LNCAP (cell line): Measurements from ENCODE around the gene KRTAP3-3.

Experiments
- CTCF ChIP-seq: fragments of 450-650 bp; IDR thresholded peaks from 2 replicates; pipeline ENCODE4 v1.5.1; 2017; ENCODE audit warnings: mild to moderate bottlenecking

Gene KRTAP3-3

GRCh38 chr17:40986920-40987319, 7.0 kb downstream of the KRTAP3-3 start:
- TF ChIP-seq CTCF = no peak

DNA sequence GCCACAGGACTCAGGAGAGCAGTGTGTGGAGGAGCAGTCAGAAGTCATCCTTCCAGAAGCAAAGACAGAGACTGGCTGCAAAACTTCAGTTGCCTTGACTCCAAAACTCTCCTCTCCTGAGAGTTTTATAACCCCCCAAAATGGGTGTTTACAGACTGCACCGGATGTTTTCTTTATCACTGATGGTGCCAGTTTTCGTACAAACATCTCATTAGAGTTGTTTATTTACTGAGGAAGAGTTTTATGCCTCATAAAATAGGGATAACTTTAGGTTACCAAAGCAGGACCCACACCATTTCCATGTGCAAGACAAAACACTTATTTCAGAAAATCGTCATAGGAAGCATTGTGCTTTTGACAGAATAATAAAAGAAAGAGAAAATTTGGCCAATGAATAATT, 9.7 kb downstream of the KRTAP3-3 start, which contains the start of gene KRT40:
Gene KRT40 (minus strand): TSS at position 101 of the 400 bp plus-strand sequence. CDS start 53 bp downstream, at position 48.
- no peak for TF ChIP-seq CTCF

GRCh38 chr17:40981115-40981514, 12.8 kb downstream of the KRTAP3-3 start:
- no peak for TF ChIP-seq CTCF

GRCh38 chr17:40980596-40980995, 13.4 kb downstream of the KRTAP3-3 start:
- TF ChIP-seq CTCF = no peak

GRCh38 chr17:40980117-40980516, 13.8 kb downstream of the KRTAP3-3 start:
- TF ChIP-seq CTCF = no peak

DNA sequence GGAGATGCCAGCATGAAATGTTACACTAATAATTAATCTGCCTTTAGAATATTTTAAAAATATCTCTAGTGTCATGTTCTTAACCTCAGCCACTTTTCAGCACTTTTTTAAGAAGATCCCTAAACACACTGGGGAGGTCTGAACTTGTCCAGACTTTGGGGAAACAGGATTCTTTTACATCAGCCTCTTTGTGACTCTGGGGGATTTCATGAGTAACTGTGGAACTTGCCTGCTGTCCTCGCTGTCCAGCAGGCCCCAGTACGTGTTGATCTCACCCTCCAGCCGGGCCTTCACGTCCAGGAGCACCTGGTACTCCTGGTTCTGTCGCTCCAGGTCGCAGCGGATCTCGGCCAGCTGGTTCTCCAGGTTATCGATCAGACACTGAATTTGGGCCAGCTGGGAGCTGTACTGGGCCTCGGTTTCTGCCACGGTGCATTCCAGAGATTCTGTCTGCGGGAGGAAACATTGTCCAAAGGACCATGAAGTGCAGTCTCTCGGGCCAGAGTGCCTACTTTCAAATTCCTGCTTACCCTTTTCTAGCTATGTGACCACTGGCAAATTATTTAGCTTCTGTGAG, 15.3 kb downstream of the KRTAP3-3 start:
- TF ChIP-seq CTCF = no peak

GRCh38 chr17:40975516-40975915, 18.4 kb downstream of the KRTAP3-3 start:
- TF ChIP-seq CTCF = no peak

GRCh38 chr17:40974366-40974765, 19.6 kb downstream of the KRTAP3-3 start:
- TF ChIP-seq CTCF = no peak
